ENCODE measurements around the gene CACHD1. TPM values are rescaled to one million over a fixed set of nuclear protein-coding genes. Genes with fewer than 3 reads are reported as not detected.

The CACHD1 gene
- polyA plus RNA-seq, 2 of the 4 experiments (the other 2 are of a cell fraction): 0.72 to 1.6 TPM

DNA sequence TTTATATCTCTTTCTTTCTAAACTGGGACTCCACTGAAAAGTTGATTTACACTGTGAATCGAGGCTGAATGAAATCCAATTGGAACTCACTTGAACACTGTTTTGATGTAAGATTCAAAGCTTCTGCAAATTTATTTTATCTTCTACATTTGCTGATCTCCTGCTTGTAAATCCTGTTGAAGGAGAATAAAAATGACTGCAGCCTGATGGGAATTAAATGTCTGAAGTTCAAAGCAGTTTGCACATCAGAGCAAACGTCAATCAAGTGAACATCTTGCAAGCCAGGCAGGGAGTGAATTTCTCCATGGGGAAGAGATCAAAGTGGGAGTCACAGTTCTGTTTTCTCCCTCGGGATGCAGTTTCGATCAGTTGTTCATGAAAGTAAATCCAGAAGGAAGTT lies 127.2 kb downstream of the CACHD1 start (continued):
- TF ChIP-seq CBX2 (IDR thresholded peaks at IDR 0.05; ENCODE audit: borderline replicate concordance, low read depth) (no peak), FOXS1 (CRISPR knock-in tag; IDR thresholded peaks at IDR 0.05) (no peak), TP53 (CRISPR knock-in tag; IDR thresholded peaks at IDR 0.05) (no peak)

DNA sequence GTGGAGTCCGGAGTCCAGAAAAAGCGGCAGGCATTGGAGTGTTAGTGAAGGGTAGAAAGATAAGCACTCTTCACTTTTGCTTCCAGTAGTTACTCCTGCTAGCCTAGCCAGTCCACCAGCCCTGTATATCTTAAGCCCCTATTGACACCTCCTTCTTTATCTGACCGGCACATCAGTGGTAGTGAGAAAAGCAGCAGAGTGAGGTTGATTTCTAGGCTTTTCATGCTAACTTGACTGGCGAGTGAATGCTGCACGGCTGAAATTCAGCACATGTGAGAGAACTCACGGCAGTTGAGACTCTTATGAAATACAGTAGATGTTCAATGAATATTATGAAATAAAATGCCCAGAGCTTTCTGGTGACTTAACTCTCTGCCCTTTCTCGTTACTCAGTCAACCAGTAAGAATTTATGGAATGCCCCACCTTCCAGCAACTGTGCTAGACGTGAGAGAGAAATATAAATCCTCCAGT lies 128.2 kb downstream of the CACHD1 start:
- Histone ChIP-seq H3K4me3 (no peak overlapping the region), H3K9me3 (no peaks in the 10 kb centered on the region), H3K27ac (peak overlapping the region; percentile 31 to 70; a peak in 4 of 6 replicates), H3K4me2 (peak overlapping the region; percentile 69), H3K4me1 (peaks cover 37% of the 10 kb centered on the region)
- ChIA-PET POLR2A (no interaction called here), CTCF (no interaction called here)
- 62% methylated on average over 8 of the region's 8 CpGs for WGBS (ENCODE audit: missing lambda C conversion rate)
- ATAC-seq (peak; percentile 74 to 77), DNase-seq (ENCODE audit: low read depth in 1 of 2, low spot score in 1 of 2) (peak; percentile 4 to 41), FAIRE-seq (no peak)
- TF ChIP-seq CEBPB (IDR thresholded peaks at IDR 0.05) (peak in 1 of 2 experiments; percentile 27; a peak in 1 of 4 replicates), ZFP36 (IDR thresholded peaks at IDR 0.05; ENCODE audit: borderline replicate concordance, partially characterized antibody) (no peak), CBX8 (IDR thresholded peaks at IDR 0.05) (no peak), ZNF302 (CRISPR knock-in tag; IDR thresholded peaks at IDR 0.05) (no peak)

DNA sequence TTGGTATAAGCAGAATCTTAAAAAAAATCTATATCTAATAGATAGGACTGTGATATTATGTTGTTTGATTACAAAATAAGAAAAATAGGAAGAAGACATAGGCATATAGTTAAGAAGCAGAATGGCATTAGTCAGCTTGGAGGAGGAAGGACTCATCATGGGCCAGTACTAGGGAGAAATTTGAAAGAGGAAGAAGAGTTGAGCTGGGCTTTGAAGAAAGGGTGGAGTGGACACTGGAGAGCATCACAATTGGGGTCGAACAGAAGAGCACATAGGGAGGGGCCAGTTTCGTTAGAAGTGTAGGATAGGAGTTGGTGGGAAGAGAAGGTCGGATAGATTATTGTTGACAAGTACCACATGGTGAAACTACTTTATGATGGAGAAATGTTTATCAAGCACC lies 129.3 kb downstream of the CACHD1 start:
- ChIA-PET POLR2A (no interaction called here), CTCF (no interaction called here)
- 37% methylated on average over 3 of the region's 3 CpGs for WGBS (ENCODE audit: missing lambda C conversion rate)
- no peak for ATAC-seq
- FAIRE-seq: no peak
- Histone ChIP-seq H3K4me2 (peak overlapping the region; percentile 69; the same call in 1 of the 3 replicates), H3K4me1 (peaks cover 37% of the 10 kb centered on the region), H3K27ac (0 out of 6 replicates have a peak overlapping the region, but pooled peaks of 1 of the 2 experiments have one; percentile 26), H3K4me3 (no peak overlapping the region), H3K9me3 (no peaks in the 10 kb centered on the region)
- no peak for DNase-seq (ENCODE audit: low read depth in 1 of 2, low spot score in 1 of 2)
- TF ChIP-seq FOSL2 (IDR thresholded peaks at IDR 0.05) (no peak), FOSL2 (CRISPR knock-in tag; IDR thresholded peaks at IDR 0.05) (no peak), POLR2A (IDR thresholded peaks at IDR 0.05; ENCODE audit: low read length) (no peak), HEYL (CRISPR knock-in tag; IDR thresholded peaks at IDR 0.05) (no peak), RCOR1 (IDR thresholded peaks at IDR 0.05; ENCODE audit: low read depth, low read length) (no peak), NR3C1 (IDR thresholded peaks at IDR 0.05) (no peak), NFE2L2 (conservative IDR thresholded peaks at IDR 0.05; ENCODE audit: low read length) (no peak), MAX (IDR thresholded peaks at IDR 0.05) (no peak), PBX3 (IDR thresholded peaks at IDR 0.05) (no peak), BHLHE40 (IDR thresholded peaks at IDR 0.05; ENCODE audit: low read depth, low read length) (no peak), KDM1A (IDR thresholded peaks at IDR 0.05; ENCODE audit: low read depth) (no peak), FOXS1 (CRISPR knock-in tag; IDR thresholded peaks at IDR 0.05) (no peak)

GRCh38 chr1:64601207-64601606 lies 131.3 kb downstream of the CACHD1 start:
- Histone ChIP-seq H3K4me2 (no peak overlapping the region), H3K4me3 (no peak overlapping the region), H3K4me1 (peaks cover 31% of the 10 kb centered on the region), H3K27ac (no peak overlapping the region), H3K9me3 (no peaks in the 10 kb centered on the region)
- ChIA-PET POLR2A (no interaction called here), CTCF (no interaction called here)
- ATAC-seq (no peak), FAIRE-seq (no peak), DNase-seq (ENCODE audit: low read depth in 1 of 2, low spot score in 1 of 2) (no peak)
- 35% methylated on average over 3 of the region's 3 CpGs for WGBS (ENCODE audit: missing lambda C conversion rate)
- TF ChIP-seq CBX8 (IDR thresholded peaks at IDR 0.05) (no peak), SREBF2 (IDR thresholded peaks at IDR 0.05) (no peak), RCOR1 (IDR thresholded peaks at IDR 0.05; ENCODE audit: low read depth, low read length) (no peak), PBX3 (IDR thresholded peaks at IDR 0.05) (no peak), CBX2 (IDR thresholded peaks at IDR 0.05; ENCODE audit: borderline replicate concordance, low read depth) (no peak), ZC3H11A (IDR thresholded peaks at IDR 0.05) (no peak), KDM1A (IDR thresholded peaks at IDR 0.05; ENCODE audit: low read depth) (no peak), TP53 (CRISPR knock-in tag; IDR thresholded peaks at IDR 0.05) (no peak)
- TF ChIP-seq, protein P1, sequence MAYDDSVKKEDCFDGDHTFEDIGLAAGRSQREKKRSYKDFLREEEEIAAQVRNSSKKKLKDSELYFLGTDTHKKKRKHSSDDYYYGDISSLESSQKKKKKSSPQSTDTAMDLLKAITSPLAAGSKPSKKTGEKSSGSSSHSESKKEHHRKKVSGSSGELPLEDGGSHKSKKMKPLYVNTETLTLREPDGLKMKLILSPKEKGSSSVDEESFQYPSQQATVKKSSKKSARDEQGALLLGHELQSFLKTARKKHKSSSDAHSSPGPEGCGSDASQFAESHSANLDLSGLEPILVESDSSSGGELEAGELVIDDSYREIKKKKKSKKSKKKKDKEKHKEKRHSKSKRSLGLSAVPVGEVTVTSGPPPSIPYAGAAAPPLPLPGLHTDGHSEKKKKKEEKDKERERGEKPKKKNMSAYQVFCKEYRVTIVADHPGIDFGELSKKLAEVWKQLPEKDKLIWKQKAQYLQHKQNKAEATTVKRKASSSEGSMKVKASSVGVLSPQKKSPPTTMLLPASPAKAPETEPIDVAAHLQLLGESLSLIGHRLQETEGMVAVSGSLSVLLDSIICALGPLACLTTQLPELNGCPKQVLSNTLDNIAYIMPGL (CRISPR knock-in tag; IDR thresholded peaks at IDR 0.05; ENCODE audit: borderline replicate concordance): no peak
- TF ChIP-seq, protein P2, sequence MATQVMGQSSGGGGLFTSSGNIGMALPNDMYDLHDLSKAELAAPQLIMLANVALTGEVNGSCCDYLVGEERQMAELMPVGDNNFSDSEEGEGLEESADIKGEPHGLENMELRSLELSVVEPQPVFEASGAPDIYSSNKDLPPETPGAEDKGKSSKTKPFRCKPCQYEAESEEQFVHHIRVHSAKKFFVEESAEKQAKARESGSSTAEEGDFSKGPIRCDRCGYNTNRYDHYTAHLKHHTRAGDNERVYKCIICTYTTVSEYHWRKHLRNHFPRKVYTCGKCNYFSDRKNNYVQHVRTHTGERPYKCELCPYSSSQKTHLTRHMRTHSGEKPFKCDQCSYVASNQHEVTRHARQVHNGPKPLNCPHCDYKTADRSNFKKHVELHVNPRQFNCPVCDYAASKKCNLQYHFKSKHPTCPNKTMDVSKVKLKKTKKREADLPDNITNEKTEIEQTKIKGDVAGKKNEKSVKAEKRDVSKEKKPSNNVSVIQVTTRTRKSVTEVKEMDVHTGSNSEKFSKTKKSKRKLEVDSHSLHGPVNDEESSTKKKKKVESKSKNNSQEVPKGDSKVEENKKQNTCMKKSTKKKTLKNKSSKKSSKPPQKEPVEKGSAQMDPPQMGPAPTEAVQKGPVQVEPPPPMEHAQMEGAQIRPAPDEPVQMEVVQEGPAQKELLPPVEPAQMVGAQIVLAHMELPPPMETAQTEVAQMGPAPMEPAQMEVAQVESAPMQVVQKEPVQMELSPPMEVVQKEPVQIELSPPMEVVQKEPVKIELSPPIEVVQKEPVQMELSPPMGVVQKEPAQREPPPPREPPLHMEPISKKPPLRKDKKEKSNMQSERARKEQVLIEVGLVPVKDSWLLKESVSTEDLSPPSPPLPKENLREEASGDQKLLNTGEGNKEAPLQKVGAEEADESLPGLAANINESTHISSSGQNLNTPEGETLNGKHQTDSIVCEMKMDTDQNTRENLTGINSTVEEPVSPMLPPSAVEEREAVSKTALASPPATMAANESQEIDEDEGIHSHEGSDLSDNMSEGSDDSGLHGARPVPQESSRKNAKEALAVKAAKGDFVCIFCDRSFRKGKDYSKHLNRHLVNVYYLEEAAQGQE (IDR thresholded peaks at IDR 0.05): no peak
